ENCODE results near the gene HTT-AS.

The HTT-AS gene

GRCh38 chr4:3029464-3029863 lies 44.9 kb downstream of the HTT-AS start:
- DNase-seq, result no peak

- DNase-seq, result no peak
Observed at GRCh38 chr4:3026540-3026939, 47.8 kb downstream of the HTT-AS start.

- no peak for DNase-seq
Observed at GRCh38 chr4:3025881-3026280, 48.5 kb downstream of the HTT-AS start.

GRCh38 chr4:3022651-3023050 lies 51.7 kb downstream of the HTT-AS start:
- DNase-seq, result no peak

GRCh38 chr4:3022112-3022511 lies 52.2 kb downstream of the HTT-AS start:
- no peak for DNase-seq

GRCh38 chr4:3021627-3022026 lies 52.7 kb downstream of the HTT-AS start:
- no peak for DNase-seq

- DNase-seq, result no peak
Observed at GRCh38 chr4:3021127-3021526, 53.2 kb downstream of the HTT-AS start.

GRCh38 chr4:3019145-3019846 lies 55.0 kb downstream of the HTT-AS start:
- no peak for DNase-seq

GRCh38 chr4:3017504-3017903 lies 56.8 kb downstream of the HTT-AS start:
- no peak for DNase-seq

- no peak for DNase-seq
Observed at GRCh38 chr4:3016961-3017360, 57.4 kb downstream of the HTT-AS start.

- DNase-seq, result no peak
Observed at GRCh38 chr4:3013839-3014350, 60.4 kb downstream of the HTT-AS start.

Measured in stimulated activated CD4-positive, alpha-beta T cell treated with anti-CD3 and anti-CD28 coated beads, Interleukin-12 subunit alpha, Interleukin-12 subunit beta, amount 100 ng/mL, for 4 hours (primary cell).